Calu3 (cell line): ENCODE data around the gene PELO. TPM values are rescaled to one million over a fixed set of nuclear protein-coding genes. Genes with fewer than 3 reads are reported as not detected.
"Not testable (repeated sequence)": the region's sequence is repeated elsewhere in the genome, so short reads cannot be mapped to it uniquely, and the experiment has no call there.

Experiments used
- BruUV-seq: library from RNA; stranded (reverse); fragments of 400-500 nt; replicated peaks from 2 replicates; lab custom pipeline; 2021; lab: Mats Ljungman, UMichigan
- CTCF ChIA-PET: fragments of 300-600 bp; sonication (Branson Sonifier 250); formaldehyde crosslinking; loops from one replicate; lab custom pipeline; 2022; ENCODE audit warnings: antibody characterized with exemption; lab: Charles Lee
- DNase-seq: peaks from one replicate; pipeline ENCODE4 v3.0.0; 2022
- H3K27ac Mint-ChIP-seq: one replicate; pipeline ENCODE4 v1.8.0; 2022; ENCODE audit warnings: mixed read lengths; ENCODE audit not compliant: unreplicated experiment
- H3K27me3 Mint-ChIP-seq: one replicate; pipeline ENCODE4 v1.8.0; 2022; ENCODE audit warnings: mixed read lengths; ENCODE audit not compliant: unreplicated experiment
- H3K36me3 Mint-ChIP-seq: one replicate; pipeline ENCODE4 v1.8.0; 2022; ENCODE audit warnings: mild to moderate bottlenecking, moderate library complexity, mixed read lengths; ENCODE audit not compliant: insufficient read depth, unreplicated experiment
- H3K4me1 Mint-ChIP-seq: one replicate; pipeline ENCODE4 v1.8.0; 2022; ENCODE audit warnings: mild to moderate bottlenecking, low read depth, mixed read lengths; ENCODE audit not compliant: unreplicated experiment
- H3K4me3 Mint-ChIP-seq: one replicate; pipeline ENCODE4 v1.8.0; 2022; ENCODE audit warnings: mild to moderate bottlenecking, low read depth, moderate library complexity, mixed read lengths; ENCODE audit not compliant: unreplicated experiment
- H3K9me3 Mint-ChIP-seq: one replicate; pipeline ENCODE4 v1.8.0; 2022; ENCODE audit warnings: low read depth, mixed read lengths; ENCODE audit not compliant: unreplicated experiment
- CTCF ChIP-seq: fragments of 200-600 bp; IDR thresholded peaks from one replicate; pipeline ENCODE4 v1.8.0; 2022; ENCODE audit warnings: antibody characterized with exemption; ENCODE audit not compliant: unreplicated experiment
- intact Hi-C: fragments of 100-400 bp; cut with micrococcal nuclease; formaldehyde crosslinking; loops from one replicate; pipeline ENCODE4 v1.10.0; 2022; ENCODE audit not compliant: unreplicated experiment
- total RNA-seq: library from RNA; stranded (reverse); gene quantifications from 2 replicates; pipeline ENCODE4 v1.2.3, GENCODE V29; 2022

PELO gene
- total RNA-seq, 1 experiment from 2014 or later: 24.6 TPM

- no peak for TF ChIP-seq CTCF
- intact Hi-C loops: no loop called here
Observed at GRCh38 chr5:52743012-52743411, 44.7 kb upstream of the PELO start.

GRCh38 chr5:52743529-52743928 lies 44.2 kb upstream of the PELO start:
- no peaks in the 10 kb centered on the region for H3K9me3 Mint-ChIP-seq
- TF ChIP-seq CTCF: no peak
- CTCF ChIA-PET: no interaction called here
- H3K4me3 Mint-ChIP-seq: no peak overlapping the region
- no peaks in the 10 kb centered on the region for H3K36me3 Mint-ChIP-seq
- peaks cover 44% of the 10 kb centered on the region for H3K4me1 Mint-ChIP-seq
- BruUV-seq: no TSS peak
- intact Hi-C loops: no loop called here
- H3K27me3 Mint-ChIP-seq: no peaks in the 10 kb centered on the region
- H3K27ac Mint-ChIP-seq: no peak overlapping the region
- no peak for DNase-seq

More at GRCh38 chr5:52743012-52743411, 44.7 kb upstream of the PELO start:
- H3K4me1 Mint-ChIP-seq: peaks cover 50% of the 10 kb centered on the region
- DNase-seq: no peak
- no peaks in the 10 kb centered on the region for H3K36me3 Mint-ChIP-seq
- H3K4me3 Mint-ChIP-seq: no peak overlapping the region
- BruUV-seq: no TSS peak
- CTCF ChIA-PET: no interaction called here
- H3K27ac Mint-ChIP-seq: no peak overlapping the region
- no peaks in the 10 kb centered on the region for H3K9me3 Mint-ChIP-seq
- no peaks in the 10 kb centered on the region for H3K27me3 Mint-ChIP-seq

- no peak for TF ChIP-seq CTCF
- no TSS peak for BruUV-seq
- Mint-ChIP-seq H3K4me3 (no peak overlapping the region), H3K27me3 (no peaks in the 10 kb centered on the region), H3K4me1 (peaks cover 40% of the 10 kb centered on the region), H3K9me3 (no peaks in the 10 kb centered on the region), H3K27ac (no peak overlapping the region), H3K36me3 (no peaks in the 10 kb centered on the region)
- CTCF ChIA-PET: no interaction called here
- intact Hi-C loops: no loop called here
- DNase-seq: no peak
Observed at GRCh38 chr5:52743970-52744369, 43.7 kb upstream of the PELO start.

- intact Hi-C loops: not testable (repeated sequence)
Observed at GRCh38 chr5:52744867-52745458, 42.8 kb upstream of the PELO start.

GRCh38 chr5:52746539-52746938 lies 41.2 kb upstream of the PELO start:
- BruUV-seq: no TSS peak
- CTCF ChIA-PET: no interaction called here
- DNase-seq: no peak
- Mint-ChIP-seq H3K27ac (no peak overlapping the region), H3K9me3 (no peaks in the 10 kb centered on the region), H3K4me3 (no peak overlapping the region), H3K4me1 (peaks cover 35% of the 10 kb centered on the region), H3K27me3 (no peaks in the 10 kb centered on the region), H3K36me3 (no peaks in the 10 kb centered on the region)
- no peak for TF ChIP-seq CTCF
- intact Hi-C loops: no loop called here

More at GRCh38 chr5:52744867-52745458, 42.8 kb upstream of the PELO start:
- H3K4me3 Mint-ChIP-seq, H3K36me3 Mint-ChIP-seq, CTCF ChIA-PET, H3K9me3 Mint-ChIP-seq, H3K27me3 Mint-ChIP-seq, DNase-seq, H3K27ac Mint-ChIP-seq: not testable (repeated sequence)
- peaks cover 35% of the 10 kb centered on the region for H3K4me1 Mint-ChIP-seq
- BruUV-seq: TSS peak; percentile 51
